CD4-positive, alpha-beta T cell treated with Interleukin-10 for 1 hour (primary cell): ENCODE results near the gene PLEKHM3.

Experiments
- DNase-seq: peaks from one replicate; pipeline ENCODE4 v3.0.0-alpha.2; 2020

PLEKHM3 gene

GRCh38 chr2:208025037-208025813, at the start of gene PLEKHM3:
Gene PLEKHM3 (minus strand): TSS chr2:208025527. CDS start chr2:208001639, 23,888 bp downstream.
- DNase-seq, result peak; percentile 82

GRCh38 chr2:208074610-208075356, 49.5 kb upstream of the PLEKHM3 start:
- no peak for DNase-seq

DNA sequence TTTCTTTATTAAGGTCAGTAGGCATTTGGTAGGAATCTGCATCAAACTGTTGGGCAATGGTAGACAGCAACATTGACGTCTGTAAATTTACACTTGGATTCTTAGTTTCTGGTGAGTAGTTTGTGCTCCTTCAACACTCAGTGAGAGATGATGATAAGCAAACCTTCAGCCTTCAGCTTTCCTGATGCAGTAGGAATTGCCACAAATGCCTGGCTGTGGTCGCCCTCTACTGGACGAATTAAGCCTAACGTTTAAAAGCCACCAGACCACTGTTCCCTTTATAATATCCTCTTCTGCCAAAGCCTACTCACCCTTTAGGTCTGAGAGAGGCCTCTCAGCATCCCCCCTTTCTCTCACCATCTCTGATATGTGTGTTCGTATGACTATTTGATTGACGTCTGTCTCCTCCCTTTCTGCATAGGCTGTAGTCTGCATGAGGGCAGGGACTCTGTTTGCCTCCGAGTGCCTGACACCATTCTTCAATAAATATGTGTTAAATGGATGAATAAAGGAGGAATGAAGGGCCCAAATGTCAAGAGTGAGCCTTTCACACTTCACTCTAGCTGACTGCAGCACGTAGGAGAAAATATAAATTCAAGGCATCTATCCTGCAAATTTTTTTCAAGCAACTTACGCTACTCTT, 47.0 kb upstream of the PLEKHM3 start:
- DNase-seq, result peak; percentile 68

DNA sequence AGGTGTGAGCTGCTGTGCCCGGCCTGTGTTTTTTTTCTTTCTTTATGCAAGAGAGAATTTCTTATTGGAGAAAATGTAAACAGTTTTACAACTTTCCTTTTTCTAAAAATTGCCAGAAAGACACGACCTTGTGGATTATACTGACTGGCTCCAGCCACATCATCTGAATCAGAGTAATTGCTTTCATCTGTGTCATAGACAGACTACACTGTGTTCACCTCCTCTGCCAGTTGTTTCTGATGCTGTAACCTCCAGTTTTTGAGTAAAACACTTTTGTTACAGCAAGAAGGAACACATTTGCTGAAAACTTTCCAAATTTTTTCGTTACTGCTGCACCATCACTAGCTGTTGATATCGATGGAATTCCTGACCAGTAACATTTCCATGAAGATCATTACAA, 43.9 kb upstream of the PLEKHM3 start:
- no peak for DNase-seq

- DNase-seq, result no peak
Observed at GRCh38 chr2:208066016-208066415, 40.7 kb upstream of the PLEKHM3 start.

GRCh38 chr2:208065476-208065875, 40.1 kb upstream of the PLEKHM3 start:
- no peak for DNase-seq

DNA sequence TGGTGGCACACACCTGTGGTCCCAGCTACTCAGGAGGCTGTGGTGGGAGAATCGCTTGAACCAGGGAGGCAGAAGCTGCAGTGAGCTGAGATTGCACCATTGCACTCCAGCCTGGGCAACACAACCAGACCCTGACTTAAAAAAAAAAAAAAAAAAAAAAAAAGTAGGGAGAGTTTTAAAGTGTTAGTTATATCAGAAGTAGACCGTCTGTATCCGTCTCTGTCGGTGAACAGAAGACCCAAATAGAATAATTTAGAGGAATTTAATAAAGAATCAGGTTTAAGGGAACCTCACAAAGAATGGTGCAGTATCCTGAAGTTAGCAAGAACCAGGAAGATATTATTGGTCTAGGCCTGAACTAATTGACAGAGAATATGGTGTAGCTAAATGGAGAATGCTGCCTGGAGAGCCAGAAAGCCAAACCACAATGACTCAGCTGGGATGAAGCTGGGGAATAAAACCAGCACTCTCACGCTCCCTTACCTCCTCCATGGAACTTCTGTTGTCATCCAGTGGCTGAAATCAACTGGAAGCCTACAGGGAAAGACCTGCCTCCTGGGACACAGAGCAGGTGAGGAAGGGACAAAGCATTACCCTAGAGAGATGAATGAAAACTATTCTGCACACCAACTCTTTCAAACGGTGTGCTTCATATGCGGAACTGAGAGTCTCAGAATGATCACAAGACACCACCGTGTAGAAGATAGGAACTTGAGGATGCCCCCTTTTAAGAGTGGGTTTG, 39.1 kb upstream of the PLEKHM3 start:
- DNase-seq, result no peak

GRCh38 chr2:208062961-208063360, 37.6 kb upstream of the PLEKHM3 start:
- DNase-seq, result no peak

- DNase-seq, result peak; percentile 37
Observed at GRCh38 chr2:208062113-208062512, 36.8 kb upstream of the PLEKHM3 start.

GRCh38 chr2:208057108-208057507, 31.8 kb upstream of the PLEKHM3 start:
- no peak for DNase-seq

- no peak for DNase-seq
Observed at GRCh38 chr2:208049441-208049840, 24.1 kb upstream of the PLEKHM3 start.

DNA sequence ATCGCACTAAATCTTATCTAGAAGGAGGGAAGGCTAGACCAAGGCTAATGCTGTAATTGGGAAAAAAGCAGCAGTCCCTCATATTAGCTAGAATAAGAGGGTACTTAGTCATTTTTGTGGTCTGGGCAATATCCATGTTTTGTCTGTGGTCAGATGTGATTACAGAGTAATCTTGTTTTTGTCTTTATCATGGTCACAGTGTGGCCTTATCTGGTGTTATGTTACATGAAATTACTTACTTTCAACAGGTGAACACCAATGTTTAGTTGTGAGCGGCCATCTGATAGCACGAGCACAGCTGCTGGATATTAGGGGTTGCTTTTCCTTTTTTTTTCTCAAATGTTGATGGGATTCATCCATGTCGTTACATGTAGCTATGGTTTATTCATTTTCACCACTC, 23.7 kb upstream of the PLEKHM3 start:
- DNase-seq, result no peak

DNA sequence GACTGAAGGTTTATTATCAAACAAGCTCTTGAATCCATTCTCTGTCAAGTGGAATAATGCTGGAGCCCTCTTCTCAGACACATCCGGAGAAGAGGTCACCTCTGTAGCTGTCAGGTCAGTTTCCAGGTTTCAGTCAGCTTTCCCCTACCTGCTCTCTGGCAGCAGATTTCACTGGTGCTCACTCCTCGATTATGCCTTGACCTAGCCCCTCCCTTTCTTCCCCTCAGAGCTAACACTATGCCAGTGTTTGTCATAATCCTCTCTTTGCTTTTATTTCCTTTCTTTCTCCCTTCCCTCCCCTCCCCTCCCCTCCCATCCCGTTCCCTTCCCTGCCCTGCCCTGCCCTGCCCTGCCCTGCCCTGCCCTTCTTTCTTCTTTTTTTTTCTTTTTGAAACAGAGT, 22.5 kb upstream of the PLEKHM3 start:
- no peak for DNase-seq

- no peak for DNase-seq
Observed at GRCh38 chr2:208046686-208047085, 21.4 kb upstream of the PLEKHM3 start.

DNA sequence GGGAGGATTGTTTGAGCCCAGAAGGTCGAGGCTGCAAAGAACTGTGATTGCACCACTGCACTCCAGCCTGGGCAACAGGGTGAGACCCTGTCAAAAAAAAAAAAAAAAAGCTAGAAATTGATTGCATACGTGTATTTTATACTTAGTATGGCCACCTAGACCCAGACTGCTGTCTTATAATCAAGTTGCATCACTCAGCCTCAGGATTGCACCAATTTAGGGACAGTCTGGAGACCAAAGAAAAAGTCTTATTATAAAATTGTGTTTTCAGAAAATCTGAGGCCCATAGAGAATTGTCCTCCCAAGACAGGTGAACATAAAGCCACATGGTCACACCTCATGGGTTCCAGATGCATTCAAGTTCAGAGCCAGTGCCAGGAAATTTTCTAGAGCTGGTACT, 17.1 kb upstream of the PLEKHM3 start:
- DNase-seq, result no peak

DNA sequence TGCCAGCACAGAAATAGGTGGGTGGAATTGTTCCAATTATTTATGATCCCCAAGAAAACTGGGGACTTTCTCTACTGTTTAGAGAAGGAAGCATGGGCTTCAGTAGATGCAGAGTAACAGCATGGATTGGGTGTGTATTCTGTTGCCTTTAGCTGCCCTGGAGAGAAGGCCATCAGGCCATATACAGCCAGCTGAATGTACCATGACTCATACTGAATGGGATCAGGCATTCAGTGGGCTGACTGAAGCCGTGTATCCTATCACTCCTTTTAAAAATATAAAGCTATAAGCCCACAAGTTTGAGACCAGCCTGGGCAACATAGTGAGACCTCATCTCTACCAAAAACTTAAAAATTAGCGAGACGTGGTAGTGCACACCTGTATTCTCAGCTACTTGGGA, 16.7 kb upstream of the PLEKHM3 start:
- no peak for DNase-seq

DNA sequence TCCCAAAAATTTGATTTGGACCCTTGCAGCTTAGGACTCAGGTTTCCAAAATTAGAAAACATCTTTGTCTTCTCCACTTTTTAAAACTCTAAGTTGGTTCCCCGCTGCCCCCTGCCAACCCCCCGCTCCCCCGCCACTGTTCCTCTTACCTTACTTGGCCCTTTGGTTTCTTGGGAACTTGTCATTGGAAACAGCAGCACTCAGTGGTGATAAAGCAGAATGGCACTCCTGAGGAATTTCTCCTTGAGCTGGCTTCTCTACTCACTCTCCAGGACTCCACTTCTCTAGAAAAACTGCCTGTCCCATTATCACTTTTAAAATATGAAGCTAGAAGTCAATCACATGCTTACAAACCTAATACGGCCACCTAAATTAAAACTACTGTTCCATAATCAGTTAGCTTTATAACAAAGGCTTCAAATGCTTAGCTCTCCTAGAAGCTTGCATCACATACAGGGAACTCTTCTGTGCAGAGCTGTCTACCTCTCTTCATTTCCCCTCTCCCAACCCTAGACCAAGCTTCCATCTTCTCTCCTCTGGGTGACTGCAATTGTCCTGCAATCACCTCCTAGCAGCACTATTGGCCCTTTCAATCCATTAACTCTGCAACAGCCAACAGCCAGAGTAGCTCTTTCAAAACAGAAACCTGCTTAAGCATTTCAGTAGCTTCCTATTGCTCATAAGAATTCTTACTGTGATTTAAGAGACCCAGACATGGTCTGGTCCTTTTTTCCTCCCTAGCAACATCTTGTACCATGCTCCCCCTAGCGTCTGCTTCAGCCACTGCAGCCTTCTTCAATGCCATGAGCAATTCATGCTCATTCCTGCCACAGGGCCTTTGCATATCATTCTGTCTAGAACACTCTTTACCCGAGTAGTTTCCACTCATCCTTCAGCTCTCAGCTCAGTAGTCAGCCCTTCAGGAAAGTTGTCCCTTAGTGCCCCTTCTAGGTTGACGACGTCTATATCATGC, 15.2 kb upstream of the PLEKHM3 start:
- peak; percentile 69 for DNase-seq

DNA sequence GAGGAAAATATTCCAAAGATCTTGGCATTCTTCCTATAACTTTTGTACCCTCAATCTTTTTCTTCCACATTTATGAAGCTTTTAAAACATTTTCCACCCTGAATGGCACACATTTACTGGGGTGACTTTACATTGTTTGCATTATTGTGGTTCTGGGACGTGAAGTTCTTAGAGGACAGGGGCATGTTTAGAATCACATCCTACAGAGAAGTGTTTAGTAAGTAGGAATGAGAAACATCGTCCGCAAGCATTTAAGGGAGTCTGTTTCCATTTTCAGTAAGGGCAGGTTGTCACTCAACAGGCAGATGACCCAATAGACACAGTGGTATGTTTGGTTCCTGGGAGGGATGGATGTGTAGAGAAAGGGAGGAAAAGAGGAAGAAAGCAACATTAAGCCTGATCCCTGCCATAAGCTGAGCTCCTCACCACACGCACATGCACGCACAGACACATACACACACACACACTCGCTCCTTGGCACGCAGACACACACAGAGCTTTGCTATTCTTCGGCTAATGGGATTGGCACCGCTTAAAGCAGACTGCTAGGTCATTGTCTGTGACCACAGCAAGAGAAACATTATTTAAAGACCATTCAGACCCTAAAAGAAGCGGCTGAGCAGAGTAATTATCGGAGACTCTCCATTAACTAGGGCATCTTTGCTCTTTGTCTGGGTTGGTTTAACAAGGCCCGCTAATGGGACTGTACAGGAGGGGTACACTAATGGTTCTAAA, 14.2 kb upstream of the PLEKHM3 start:
- no peak for DNase-seq

DNA sequence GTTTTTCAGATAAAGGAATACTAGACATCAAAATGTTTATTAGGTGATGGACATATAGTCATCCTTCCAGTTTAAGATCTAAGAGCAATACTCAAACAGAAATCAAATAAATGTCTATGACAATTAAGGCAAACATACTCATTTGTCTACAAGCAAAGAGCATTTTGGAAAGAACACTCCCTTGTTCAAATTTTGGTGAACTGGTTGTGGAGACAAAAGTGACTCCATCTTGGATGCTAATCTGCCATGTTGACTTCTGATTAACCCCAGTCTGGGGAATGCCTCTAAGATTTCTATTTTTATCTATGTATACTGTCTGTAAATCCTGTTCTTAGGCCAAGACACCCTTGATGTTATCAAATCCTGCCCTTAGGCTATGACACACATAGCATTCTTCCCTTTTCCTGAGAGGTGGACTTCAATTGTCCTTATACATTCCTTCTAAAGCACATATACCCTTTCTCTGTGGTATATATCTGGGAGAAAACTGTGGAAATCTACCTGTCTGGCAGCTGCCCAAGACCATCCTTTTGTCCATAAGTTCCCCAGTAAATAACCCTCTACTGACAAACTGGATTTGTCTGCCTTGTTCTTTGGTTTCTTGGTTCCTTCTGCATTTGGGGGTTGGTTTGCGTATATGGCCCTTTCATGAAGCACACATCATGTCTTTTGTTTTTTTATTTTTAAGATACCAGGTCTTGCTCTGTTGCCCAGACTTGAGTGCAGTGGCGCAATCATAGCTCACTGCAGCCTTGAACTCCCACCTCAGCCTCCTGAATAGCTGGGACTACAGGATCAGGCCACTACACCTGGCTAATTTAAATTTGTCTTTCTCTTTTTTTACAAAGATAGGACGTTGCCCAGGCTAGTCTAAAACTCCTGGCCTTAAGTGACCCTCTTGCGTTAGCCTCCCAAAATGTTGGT, 12.5 kb upstream of the PLEKHM3 start:
- no peak for DNase-seq

DNA sequence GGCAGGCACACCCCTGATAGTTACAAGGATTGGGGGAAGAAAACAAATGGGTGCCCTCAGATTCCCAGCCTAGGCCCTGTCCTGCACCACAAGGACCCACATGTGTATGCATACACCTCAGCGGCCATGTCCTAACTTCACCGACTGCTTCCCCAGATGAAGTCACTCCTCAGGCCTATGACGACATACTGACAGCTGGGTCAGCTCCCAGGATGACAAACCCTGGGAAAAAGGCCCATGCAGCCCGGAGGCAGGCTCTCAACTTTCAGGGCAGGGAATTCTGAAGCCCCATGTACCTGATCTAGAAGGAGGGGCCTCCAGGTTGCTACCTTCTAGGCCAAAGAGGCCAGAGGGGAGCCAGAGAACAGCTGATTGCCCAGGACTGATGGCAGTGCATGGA, 11.0 kb upstream of the PLEKHM3 start:
- no peak for DNase-seq
